ENCODE measurements around the gene ABLIM1. TPM values are rescaled to one million over a fixed set of nuclear protein-coding genes. Genes with fewer than 3 reads are reported as not detected.
A peak's percentile ranks its signal among the peaks of the same experiment; 100 is the strongest.
"Not testable (repeated sequence)": the region's sequence is repeated elsewhere in the genome, so short reads cannot be mapped to it uniquely, and the experiment has no call there.

The ABLIM1 gene
- total RNA-seq = 141 and 159 TPM in 2 replicates

- no peak for DNase-seq
These were observed at the start of gene ABLIM1 for GRCh38 chr10:114658175-114658574. Gene ABLIM1 (minus strand): TSS chr10:114658275. CDS start chr10:114658200, 75 bp downstream.

GRCh38 chr10:114706458-114707055 is 48.5 kb upstream of the ABLIM1 start:
- peak; percentile 45 for DNase-seq

GRCh38 chr10:114704679-114705078 is 46.6 kb upstream of the ABLIM1 start:
- no peak for DNase-seq

GRCh38 chr10:114703377-114704107 is 45.5 kb upstream of the ABLIM1 start:
- peak; percentile 73 for DNase-seq

- DNase-seq = no peak
These were observed 40.4 kb upstream of the ABLIM1 start for GRCh38 chr10:114698271-114699061.

- DNase-seq = peak; percentile 75
These were observed 39.1 kb upstream of the ABLIM1 start for GRCh38 chr10:114697061-114697598.

- not testable (repeated sequence) for DNase-seq
These were observed 38.2 kb upstream of the ABLIM1 start for GRCh38 chr10:114696301-114696700.

- peak; percentile 78 for DNase-seq
These were observed 36.7 kb upstream of the ABLIM1 start for GRCh38 chr10:114694752-114695151.

GRCh38 chr10:114694062-114694461 is 36.0 kb upstream of the ABLIM1 start:
- no peak for DNase-seq

GRCh38 chr10:114691442-114691941 is 33.4 kb upstream of the ABLIM1 start:
- peak; percentile 26 for DNase-seq

GRCh38 chr10:114688786-114689185 is 30.7 kb upstream of the ABLIM1 start:
- no peak for DNase-seq

- DNase-seq = no peak
These were observed 29.4 kb upstream of the ABLIM1 start for GRCh38 chr10:114687459-114687858.

GRCh38 chr10:114686013-114686412 is 27.9 kb upstream of the ABLIM1 start:
- DNase-seq = no peak

GRCh38 chr10:114685456-114685855 is 27.4 kb upstream of the ABLIM1 start:
- DNase-seq = peak; percentile 47

GRCh38 chr10:114684822-114685209 is 26.7 kb upstream of the ABLIM1 start:
- DNase-seq = peak; percentile 92

- DNase-seq = peak; percentile 74
These were observed 26.2 kb upstream of the ABLIM1 start for GRCh38 chr10:114684084-114684821.

- no peak for DNase-seq
These were observed 25.5 kb upstream of the ABLIM1 start for GRCh38 chr10:114683593-114683992.

GRCh38 chr10:114683162-114683561 is 25.1 kb upstream of the ABLIM1 start:
- peak; percentile 44 for DNase-seq

GRCh38 chr10:114682532-114682931 is 24.5 kb upstream of the ABLIM1 start:
- peak; percentile 33 for DNase-seq

GRCh38 chr10:114682121-114682520 is 24.0 kb upstream of the ABLIM1 start:
- no peak for DNase-seq

GRCh38 chr10:114681542-114681941 is 23.5 kb upstream of the ABLIM1 start:
- DNase-seq = peak; percentile 79

GRCh38 chr10:114680543-114681117 is 22.6 kb upstream of the ABLIM1 start:
- DNase-seq = no peak
